NCI-H146 treated with DMSO at 0.1 percent for 48 hours (cell line): ENCODE data around the gene DNAAF3.
"Not testable (repeated sequence)": the region's sequence is repeated elsewhere in the genome, so short reads cannot be mapped to it uniquely, and the experiment has no call there.

ENCODE experiments used
- DNase-seq: peaks from one replicate; lab custom pipeline; 2025; ENCODE audit not compliant: unreplicated experiment; lab: John Stamatoyannopoulos, UW

DNAAF3 gene

GRCh38 chr19:55155784-55156183, 10.6 kb downstream of the DNAAF3 start:
- DNase-seq: not testable (repeated sequence)

- DNase-seq: no peak
These were observed 12.7 kb downstream of the DNAAF3 start for GRCh38 chr19:55153652-55154264.

- no peak for DNase-seq
These were observed 14.4 kb downstream of the DNAAF3 start for GRCh38 chr19:55152017-55152416.

DNA sequence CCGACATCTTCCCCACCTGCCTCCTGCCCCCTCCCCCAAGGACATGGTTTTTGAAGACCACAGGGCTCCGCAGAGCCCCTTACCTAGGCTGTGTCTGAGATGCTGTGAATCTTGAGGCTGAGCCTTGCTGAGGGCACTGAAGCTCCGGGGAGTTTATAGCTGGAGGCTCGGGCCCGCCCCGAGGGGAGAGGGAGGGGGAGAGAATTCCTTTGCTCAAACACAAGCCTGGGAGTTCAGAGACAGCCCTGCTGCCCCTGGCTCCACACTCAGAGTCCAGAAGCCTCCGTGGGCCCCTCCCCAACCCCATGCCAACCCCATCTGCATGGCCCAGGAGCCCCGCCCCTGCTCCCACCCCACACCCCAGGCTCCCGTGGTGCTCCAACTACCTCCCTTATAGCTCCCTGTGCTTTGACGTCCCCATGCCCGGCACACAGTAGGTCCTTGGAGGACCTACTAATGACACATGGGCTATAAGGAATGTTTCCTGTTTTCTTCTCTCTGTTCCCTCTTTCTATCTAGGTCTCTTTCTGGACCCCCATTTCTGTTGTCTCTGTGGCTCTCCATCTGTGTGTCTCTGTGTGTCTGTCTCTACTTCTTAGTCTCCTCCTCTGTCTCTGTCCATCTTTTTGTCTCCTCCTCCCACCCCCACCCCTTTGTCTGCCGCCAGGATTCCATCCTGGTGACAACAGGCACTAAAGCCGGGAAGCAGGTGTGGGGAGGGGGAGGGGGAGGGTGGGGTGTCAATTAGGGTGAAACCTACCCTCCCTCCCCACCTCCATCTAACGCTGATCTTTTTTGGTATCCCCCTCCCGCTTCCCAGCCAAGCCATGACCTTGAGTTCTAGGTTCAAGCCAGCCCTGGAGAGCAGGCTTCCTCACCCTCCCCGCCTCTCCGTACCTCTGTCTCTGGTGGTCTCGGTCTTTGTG, 17.1 kb downstream of the DNAAF3 start, which contains the start of gene TNNT1:
Gene TNNT1 (minus strand): TSS at position 129 of the 926 bp plus-strand sequence. CDS start 2,049 bp downstream, outside the sequence.
- no peak for DNase-seq

- no peak for DNase-seq
These were observed 18.7 kb downstream of the DNAAF3 start for GRCh38 chr19:55147545-55148251.

- DNase-seq: peak; percentile 86
These were observed 19.6 kb downstream of the DNAAF3 start for GRCh38 chr19:55146705-55147273.

DNA sequence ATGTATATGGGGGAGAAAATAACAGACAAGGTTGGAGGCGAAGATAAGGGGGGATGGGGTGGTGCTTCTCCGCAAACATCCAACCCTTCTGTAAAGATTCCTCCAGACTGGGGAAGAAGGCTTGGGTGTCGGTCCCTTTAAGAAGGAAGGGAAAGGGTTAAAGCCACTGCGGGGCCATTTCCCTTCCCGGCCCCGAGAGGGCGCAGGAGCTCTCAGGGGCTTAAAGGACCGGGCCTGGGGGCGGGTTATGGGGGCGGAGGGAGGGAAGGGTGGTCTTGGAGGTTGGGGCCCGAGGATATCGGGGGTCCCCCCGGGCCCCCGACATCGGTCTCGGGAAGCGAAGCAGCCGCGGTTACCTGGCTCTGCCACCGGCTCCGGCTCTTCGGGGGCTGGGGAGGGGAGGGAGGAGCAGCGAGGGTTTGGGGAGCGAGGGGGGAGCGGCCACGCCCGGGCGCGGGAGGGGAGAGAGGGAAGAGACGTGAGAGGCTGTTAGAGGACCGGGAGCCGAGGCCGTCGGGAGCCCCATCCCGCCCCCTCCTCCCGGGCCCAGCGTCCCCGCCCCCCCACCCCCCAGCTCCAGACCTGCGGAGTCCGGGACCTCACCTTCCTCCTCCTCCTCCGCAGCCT, 20.2 kb downstream of the DNAAF3 start:
- DNase-seq: peak; percentile 28

- DNase-seq: no peak
These were observed 21.2 kb downstream of the DNAAF3 start for GRCh38 chr19:55145232-55145631.

DNA sequence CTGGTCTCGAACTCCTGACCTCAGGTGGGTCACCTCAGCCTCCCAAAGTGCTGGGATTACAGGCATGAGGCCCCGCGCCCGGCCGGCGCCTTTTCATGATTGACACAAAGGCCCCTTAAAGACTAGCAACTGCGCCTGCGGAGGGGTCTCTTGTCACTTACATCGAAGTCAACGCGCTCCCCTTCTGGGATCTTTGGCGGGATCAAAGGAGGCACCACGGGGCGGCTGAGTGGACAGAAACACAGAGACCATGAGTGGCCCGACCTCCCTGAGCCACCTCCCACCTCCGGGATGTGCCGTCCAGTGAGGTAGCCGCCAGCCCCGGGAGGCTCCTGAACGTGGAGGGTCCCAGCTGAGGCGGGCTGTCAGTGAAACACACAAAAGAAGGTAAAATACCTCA, 24.7 kb downstream of the DNAAF3 start:
- no peak for DNase-seq

DNA sequence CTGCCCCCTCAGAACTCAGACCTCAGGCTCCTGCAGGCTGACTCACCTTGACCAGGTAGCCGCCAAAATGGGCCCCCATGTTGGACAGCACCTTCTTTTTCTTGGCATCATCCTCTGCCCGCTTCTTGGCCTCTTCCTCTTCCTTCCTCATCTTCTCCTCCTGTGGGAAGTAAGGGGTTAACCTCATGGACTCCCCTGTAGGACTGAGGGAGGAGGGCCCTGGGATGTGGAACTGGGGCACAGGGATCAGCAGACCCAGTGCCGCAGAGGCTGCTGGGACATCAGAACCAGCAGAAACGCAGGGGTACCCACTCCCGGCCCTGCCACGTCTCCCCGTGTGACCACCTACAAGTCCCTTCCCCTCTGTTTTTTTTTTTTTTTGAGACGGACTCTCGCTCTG, 28.5 kb downstream of the DNAAF3 start:
- DNase-seq: no peak

DNA sequence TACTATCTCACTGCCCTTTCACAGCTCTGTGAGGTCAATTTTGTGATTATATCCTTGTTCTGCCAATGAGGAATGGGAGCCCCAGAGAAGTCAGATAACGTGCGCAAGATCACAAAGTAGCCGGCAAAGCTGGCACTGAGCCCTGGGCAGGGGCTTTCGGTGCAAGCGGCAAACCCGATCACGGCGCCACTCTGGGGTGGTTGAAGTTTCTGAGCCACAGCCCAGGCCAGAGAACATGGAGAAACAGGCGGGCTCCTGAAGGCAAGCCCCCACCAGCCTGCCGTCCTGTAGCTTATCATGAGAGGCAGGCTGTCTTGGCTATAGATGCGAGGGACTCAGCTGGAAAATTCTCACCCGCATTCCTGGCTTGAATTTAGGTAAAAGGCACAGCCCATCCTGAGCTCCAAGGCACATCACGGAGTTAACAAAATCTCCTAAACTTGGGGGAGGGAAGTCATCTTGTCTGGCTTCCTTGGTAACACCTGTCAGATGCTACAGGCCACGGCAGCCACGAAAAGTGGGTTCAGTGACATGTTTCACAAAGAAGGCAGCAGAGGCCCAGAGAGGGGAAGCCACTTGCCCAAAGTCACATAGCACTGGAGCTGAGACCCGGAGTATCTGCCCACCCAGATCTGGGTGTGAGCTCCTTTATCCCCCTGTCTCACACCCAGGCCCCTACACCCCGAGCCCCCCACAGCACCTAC, 29.9 kb downstream of the DNAAF3 start:
- DNase-seq: no peak

GRCh38 chr19:55134736-55135135, 31.7 kb downstream of the DNAAF3 start:
- no peak for DNase-seq

DNA sequence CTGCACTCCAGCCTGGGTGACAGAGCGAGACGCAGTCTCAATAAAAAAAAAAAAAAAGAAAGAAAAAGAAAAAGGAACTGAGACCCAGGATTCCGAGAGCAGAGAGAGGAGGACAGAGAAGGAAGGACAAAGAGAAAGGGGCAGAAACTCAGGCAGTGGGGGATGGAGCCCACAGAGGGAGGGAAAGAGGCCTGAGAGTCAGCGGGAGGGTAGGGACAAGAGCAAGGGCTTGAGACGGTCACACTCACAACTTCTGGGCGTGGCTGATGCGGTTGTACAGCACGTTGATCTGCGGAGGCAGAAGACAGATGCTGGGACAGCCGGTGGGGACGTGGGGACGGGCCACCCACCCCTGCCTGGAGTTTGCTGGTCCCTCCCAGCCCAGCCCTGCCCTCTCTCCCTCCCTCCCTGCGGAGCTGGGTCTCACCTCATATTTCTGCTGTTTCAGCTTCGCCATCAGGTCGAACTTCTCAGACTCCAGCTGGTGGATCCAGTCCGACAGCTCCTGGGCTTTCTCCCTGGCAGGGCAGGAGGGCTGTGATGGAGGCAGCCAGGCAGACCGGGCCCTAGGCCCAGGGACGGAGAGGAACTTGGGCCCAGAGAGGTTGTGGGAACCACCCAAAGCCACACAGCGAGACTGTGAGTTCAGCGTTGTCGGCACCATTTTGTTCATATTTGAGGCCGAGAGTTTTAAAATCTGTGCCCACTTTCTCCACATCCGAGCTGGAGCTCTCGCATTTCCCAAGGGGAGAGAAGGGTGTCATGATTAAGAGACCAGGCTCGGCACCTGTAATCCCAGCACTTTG, 32.6 kb downstream of the DNAAF3 start:
- DNase-seq: no peak

GRCh38 chr19:55132453-55133129, 33.8 kb downstream of the DNAAF3 start:
- no peak for DNase-seq

- no peak for DNase-seq
These were observed 35.0 kb downstream of the DNAAF3 start for GRCh38 chr19:55131421-55131820.

DNA sequence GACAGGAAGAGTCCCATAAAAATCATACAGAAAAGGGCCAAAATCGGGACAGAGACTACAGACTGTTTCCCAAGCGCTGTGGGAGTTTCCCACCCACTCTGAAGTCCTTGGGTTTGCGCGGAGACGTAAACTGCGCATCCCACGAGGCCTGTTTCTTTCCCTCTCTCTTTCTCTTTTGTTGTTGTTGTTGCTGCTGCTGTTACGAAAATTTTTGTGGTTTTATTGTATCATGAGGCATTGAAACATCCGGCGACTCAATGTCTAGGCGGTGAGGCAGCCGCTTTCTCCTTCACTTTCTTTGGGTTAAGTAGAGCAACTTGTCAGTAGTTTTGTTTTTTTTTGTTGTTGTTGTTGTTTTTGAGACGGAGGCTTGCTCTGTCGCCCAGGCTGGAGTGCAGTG, 47.4 kb downstream of the DNAAF3 start:
- no peak for DNase-seq

DNA sequence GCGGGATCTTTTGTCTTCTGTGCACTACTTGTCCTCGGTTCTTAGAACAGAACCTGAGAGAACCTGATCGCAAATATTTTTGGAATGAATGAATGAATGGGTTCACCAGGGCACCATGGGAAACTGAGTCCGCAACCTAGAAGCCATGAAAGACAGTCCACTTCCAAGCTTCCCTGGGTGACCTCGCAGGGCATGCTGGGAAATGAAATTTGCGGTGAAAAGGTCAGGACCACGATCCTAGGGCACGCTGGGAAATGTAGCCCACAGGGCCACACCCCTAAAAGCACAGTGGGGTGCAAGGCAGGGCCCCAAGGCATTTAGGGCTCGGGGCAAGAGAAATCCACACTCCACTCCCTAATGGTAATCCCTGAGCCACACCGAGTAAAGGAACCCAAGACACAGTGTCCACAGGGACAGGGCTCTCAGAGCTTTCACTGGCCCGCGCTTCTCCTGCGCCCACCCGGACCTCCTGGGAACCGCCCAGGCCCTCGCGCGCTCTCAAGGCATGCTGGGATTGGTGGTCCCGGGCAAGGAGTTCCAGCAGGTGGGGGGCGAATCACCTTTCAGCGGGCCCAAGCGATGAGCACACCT, 47.9 kb downstream of the DNAAF3 start:
- DNase-seq: peak; percentile 6

GRCh38 chr19:55117663-55118391, 48.6 kb downstream of the DNAAF3 start:
- DNase-seq: peak; percentile 98
